Measurements from ENCODE around the gene ARPC5L.
"Not testable (repeated sequence)": the region's sequence is repeated elsewhere in the genome, so short reads cannot be mapped to it uniquely, and the experiment has no call there.

ARPC5L gene

GRCh38 chr9:124894741-124895170 is 32.8 kb downstream of the ARPC5L start:
- no peak for DNase-seq

- no peak for DNase-seq
These were observed 35.9 kb downstream of the ARPC5L start for GRCh38 chr9:124897570-124898460.

- DNase-seq = no peak
These were observed 37.9 kb downstream of the ARPC5L start for GRCh38 chr9:124899845-124900244.

DNA sequence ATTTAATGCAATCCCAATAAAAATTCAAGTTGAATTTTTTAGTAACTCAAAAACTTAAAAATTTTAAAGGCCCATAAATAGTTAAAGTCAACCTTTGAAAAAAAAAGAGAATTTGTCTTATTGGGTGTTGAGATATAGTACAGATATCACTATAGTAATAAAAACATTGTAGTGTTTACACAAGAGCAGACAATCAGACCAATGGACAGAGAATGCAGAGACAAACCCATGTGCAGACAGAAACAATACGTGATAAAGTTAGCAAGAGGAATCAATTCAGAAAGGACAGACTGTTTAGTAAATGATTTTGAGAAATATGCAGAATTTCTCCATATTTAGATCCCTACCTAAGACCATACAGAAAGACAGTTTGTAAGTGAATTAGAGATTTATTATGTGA is 45.0 kb downstream of the ARPC5L start:
- no peak for DNase-seq

DNA sequence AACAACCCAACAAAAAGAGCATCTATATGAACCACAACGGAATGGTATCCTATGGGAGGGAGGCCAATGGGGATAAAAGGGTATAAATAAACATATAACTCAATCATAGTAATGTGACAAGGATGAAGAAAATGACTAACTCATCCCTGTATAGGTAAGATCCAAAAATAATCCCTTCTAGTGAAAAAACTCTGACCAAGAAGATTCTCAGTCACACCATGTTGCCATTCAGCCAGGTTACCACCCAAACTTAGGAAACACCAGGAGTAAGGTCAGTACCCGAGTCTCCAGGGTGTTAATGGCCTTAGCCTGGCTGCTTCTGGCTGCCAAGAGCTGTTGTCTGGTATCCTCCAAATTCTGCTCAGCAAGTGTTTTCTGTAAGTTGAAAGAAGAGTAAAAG is 46.2 kb downstream of the ARPC5L start:
- no peak for DNase-seq

DNA sequence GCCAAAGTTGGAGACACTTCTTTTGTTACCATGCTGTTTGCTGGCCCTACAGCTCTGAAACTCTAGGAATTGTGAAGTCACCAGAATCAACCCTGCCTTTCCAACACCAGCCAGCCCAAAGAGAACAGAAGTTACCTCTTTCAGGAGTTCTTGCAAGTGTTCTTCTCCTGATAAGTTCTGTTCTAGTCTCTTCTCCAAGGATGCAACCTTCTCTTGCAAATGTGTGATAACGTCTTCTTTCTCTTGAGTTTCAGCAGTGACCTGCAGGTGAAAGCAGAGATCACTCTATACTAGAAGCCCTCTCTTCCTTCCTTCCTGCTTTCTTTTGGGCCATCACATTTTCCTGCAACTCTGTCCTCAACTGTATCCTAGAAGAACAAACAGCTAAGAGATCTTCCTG is 49.8 kb downstream of the ARPC5L start:
- no peak for DNase-seq

DNA sequence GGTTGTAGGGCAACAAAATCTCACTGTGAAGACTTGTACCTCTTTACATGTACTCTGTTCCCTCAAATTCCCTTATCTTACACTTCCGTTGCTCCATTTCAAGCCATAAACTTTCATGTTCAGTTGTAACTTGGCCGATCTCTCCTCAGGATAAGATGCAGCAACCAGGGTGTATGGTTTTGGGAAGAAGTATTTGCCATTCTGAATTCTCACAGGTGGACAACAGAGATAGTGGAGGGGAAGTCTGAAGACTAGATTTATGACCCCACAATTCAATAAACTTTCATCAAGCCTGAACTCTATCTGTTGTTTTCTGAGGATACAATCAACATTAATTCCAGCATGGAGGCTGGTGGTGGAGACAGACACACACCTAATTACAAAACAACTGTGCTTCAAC is 51.4 kb downstream of the ARPC5L start:
- no peak for DNase-seq

GRCh38 chr9:124914753-124915405 is 52.9 kb downstream of the ARPC5L start:
- DNase-seq = no peak

DNA sequence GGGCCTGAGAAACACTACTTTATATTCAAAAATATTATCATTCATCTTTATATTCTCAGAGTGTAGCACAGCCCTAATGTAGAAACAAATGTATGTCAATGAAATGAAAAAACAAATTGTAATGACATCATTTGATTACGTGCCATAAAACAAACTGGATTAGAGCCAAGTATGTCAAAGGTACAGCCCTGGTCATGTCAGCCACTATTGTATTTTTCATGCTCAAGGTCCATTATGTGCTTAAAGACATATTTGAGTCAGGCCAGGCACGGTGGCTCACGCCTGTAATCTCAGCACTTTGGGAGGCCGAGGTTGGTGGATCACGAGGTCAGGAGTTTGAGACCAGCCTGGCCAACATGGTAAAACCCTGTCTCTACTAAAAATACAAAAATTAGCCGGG is 58.5 kb downstream of the ARPC5L start:
- DNase-seq = not testable (repeated sequence)
